GM06990 (cell line): ENCODE measurements around the gene ETV2.

Experiments
- DNase-seq: peaks from one replicate; pipeline ENCODE4 v3.0.0-alpha.2; 2011; ENCODE audit not compliant: insufficient read length; ENCODE audit errors: extremely low read depth
- H3K27me3 ChIP-seq: replicated peaks from 2 replicates; pipeline ENCODE4 v1.6.0; 2011; ENCODE audit warnings: low read length; ENCODE audit not compliant: control insufficient read depth, insufficient read depth
- H3K36me3 ChIP-seq: 2 replicates; pipeline ENCODE4 v1.5.1; 2011; ENCODE audit warnings: low read length; ENCODE audit not compliant: control insufficient read depth, insufficient read depth
- H3K4me3 ChIP-seq: replicated peaks from 2 replicates; pipeline ENCODE4 v1.5.1; 2011; ENCODE audit warnings: low read depth, mild to moderate bottlenecking, control low read depth, low read length
- TF ChIP-seq, protein P1 (sequence below): IDR thresholded peaks from 2 replicates; pipeline ENCODE4 v1.5.1; 2011; ENCODE audit warnings: low read length, control low read depth, mild to moderate bottlenecking, inconsistent platforms; ENCODE audit not compliant: insufficient read depth, poor library complexity, severe bottlenecking

ETV2 gene

DNA sequence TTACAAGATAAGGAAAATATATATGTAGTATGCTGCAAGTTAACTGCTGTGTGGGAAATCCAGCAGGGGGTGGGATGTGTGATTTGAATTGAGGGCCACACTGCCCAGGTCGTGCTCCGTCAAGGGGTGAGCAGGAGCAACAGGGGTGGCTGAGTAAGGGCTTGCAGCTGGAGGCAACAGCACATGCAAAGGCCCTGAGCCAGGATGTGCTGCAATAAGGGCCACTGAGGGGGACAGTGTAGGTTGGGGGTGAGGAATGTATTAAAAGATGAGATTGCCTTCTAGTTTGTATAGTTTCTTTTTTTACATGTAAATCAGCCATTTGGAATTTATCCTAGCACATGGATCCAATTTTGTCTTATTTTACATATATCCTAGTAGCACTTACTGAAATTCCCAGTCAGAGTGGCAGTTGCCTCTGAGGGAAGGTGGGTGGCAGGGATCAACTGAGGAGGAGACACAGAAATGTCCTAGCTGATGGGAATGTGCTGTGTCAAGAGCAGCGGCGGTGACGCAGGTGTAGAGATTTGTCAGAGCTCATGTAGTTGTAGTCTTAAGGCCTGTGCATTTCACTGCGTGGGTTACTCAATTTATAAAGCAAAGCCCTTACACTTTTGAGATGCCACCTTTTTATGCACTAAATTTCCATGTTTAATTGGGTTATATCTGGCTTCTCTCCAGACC is 18.1 kb upstream of the ETV2 start:
- no peaks in the 10 kb centered on the region for H3K27me3 ChIP-seq
- H3K4me3 ChIP-seq, result no peak overlapping the region
- DNase-seq, result no peak
- H3K36me3 ChIP-seq, result peaks cover 19% of the 10 kb centered on the region
- TF ChIP-seq, protein P1, sequence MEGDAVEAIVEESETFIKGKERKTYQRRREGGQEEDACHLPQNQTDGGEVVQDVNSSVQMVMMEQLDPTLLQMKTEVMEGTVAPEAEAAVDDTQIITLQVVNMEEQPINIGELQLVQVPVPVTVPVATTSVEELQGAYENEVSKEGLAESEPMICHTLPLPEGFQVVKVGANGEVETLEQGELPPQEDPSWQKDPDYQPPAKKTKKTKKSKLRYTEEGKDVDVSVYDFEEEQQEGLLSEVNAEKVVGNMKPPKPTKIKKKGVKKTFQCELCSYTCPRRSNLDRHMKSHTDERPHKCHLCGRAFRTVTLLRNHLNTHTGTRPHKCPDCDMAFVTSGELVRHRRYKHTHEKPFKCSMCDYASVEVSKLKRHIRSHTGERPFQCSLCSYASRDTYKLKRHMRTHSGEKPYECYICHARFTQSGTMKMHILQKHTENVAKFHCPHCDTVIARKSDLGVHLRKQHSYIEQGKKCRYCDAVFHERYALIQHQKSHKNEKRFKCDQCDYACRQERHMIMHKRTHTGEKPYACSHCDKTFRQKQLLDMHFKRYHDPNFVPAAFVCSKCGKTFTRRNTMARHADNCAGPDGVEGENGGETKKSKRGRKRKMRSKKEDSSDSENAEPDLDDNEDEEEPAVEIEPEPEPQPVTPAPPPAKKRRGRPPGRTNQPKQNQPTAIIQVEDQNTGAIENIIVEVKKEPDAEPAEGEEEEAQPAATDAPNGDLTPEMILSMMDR, result no peak

DNA sequence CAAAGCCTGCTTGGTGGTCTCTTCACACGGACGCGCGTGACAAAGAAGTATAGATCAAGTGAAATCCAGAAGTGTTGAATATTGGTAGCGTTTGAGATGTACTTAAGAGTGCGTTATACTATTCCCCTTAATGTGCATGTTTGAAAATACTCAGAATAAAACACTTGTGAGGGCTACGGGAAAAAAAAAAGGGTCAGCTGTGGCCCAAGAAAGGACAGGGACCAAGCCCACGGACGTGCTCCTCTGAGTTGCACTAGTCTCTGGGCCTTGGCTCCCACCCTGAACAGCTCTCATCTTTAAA is 13.3 kb upstream of the ETV2 start:
- peak overlapping the region; percentile 85 for H3K4me3 ChIP-seq
- H3K36me3 ChIP-seq, result peaks cover 22% of the 10 kb centered on the region
- no peak for DNase-seq
- TF ChIP-seq, protein P1, result no peak
- no peaks in the 10 kb centered on the region for H3K27me3 ChIP-seq

DNA sequence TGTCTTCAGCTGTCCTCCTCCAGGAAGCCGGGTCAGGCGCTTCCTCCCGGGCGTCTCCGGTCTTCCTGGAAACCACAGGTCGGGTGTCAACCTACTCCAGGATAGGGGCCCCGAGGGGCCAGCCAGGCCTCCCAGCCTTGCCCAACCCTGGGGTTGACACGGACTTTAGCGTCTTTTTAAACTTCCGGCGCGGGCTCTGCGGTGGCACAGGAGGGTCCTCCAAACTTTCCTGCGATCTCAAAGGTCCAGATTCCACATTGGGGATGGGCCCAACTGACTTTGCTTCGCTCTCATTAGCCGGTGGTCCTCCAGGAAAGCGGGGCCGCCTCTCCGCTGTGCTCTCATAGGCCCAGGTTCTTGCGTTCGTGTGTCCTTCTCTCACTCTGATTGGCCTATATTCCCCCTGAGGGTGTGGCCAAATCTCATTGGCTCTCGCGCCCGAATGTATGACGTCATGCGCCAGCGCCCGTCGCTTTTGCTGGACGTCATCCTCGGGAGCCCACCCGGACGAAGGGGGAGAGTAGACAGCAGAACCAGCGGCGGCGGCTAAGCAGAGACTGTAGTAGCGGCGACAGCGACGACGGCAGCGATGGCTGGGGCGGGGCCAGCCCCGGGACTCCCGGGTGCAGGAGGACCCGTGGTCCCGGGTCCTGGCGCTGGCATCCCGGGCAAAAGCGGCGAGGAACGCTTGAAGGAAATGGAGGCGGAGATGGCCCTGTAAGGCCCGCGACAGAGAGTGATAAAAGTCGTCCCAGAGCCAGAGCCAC is 12.8 kb upstream of the ETV2 start, which contains the start of gene RBM42:
Gene RBM42, plus strand, starts transcription at position 472 of the 767 bp plus-strand sequence. Its CDS starts 118 bp downstream, at position 590.
- no peaks in the 10 kb centered on the region for H3K27me3 ChIP-seq
- DNase-seq, result peak; percentile 95
- TF ChIP-seq, protein P1, result no peak
- peak within 1 kb of the TSS; percentile 98 for H3K4me3 ChIP-seq
- peaks cover 23% of the 10 kb centered on the region for H3K36me3 ChIP-seq

DNA sequence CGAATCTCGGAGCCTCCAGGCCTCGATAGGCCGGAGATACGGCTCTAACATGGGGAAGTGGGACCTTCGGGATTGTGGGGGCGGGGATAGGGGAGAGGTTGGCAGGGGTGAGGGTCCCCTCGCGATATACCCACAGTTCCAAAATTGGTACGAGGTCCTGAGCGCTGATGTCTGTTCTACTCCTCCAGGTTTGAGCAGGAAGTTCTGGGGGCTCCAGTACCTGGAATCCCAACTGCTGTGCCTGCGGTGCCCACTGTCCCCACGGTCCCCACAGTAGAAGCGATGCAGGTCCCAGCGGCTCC is 12.3 kb upstream of the ETV2 start:
- no peak for DNase-seq
- Histone ChIP-seq H3K4me3 (peak overlapping the region; percentile 98), H3K36me3 (peaks cover 26% of the 10 kb centered on the region), H3K27me3 (no peaks in the 10 kb centered on the region)
- TF ChIP-seq, protein P1, result no peak

DNA sequence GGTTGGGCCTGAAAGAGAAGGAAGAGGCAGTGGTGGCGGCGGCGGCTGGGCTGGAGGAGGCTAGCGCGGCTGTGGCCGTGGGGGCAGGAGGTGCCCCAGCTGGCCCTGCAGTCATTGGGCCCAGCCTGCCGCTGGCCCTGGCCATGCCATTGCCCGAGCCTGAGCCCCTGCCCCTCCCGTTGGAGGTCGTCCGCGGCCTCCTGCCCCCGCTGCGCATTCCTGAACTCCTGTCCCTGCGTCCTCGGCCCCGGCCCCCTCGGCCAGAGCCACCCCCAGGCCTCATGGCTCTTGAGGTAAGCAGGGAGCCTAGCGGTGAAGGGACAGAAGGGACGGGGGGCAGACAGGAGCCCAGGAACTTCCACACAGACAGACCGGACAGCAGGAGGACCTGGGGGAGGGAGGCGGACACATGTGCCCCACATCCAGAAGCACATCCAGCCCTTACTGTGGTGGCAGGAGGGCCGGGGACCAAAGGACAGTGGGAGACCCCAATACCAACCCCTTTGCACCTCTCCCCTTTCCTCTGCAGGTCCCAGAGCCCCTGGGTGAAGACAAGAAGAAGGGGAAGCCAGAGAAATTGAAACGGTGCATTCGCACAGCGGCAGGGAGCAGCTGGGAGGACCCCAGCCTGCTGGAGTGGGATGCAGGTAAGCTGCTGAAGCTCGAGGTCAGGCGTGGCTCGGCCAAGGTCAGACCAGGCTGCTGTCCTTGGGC is 7.7 kb upstream of the ETV2 start:
- TF ChIP-seq, protein P1, result no peak
- H3K36me3 ChIP-seq, result peaks cover 48% of the 10 kb centered on the region
- DNase-seq, result no peak
- H3K4me3 ChIP-seq, result no peak overlapping the region
- H3K27me3 ChIP-seq, result no peaks in the 10 kb centered on the region
